HG03442 (cell line): ENCODE data around the gene EAPP.
"Not testable (repeated sequence)": the region's sequence is repeated elsewhere in the genome, so short reads cannot be mapped to it uniquely, and the experiment has no call there.

Experiments
- ATAC-seq: cut with Tn5 transposase; IDR thresholded peaks from one replicate; pipeline ENCODE4 v1.9.1; 2021; ENCODE audit warnings: mild to moderate bottlenecking, moderate library complexity; ENCODE audit not compliant: unreplicated experiment

The EAPP gene

DNA sequence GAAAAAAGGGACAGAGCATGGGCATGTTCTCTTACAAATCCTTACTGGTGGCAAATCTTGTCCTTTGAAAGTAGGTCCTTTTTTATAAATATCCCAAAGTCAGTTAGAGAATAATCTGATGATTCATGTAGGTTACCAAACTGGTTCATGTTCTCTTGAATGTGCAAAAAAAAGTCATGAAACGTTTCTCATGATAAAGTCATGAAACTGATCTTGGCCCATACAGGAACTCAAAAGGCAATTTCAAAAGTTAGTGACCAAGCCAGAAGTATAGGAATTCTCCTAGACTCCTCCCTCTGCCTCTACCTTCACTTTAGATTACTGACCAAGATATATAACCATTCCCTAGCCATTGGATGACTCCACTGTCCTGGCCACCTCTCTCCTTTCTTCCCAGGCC lies 50.2 kb downstream of the EAPP start:
- no peak for ATAC-seq

GRCh38 chr14:34488528-34488927 lies 51.0 kb downstream of the EAPP start:
- no peak for ATAC-seq

DNA sequence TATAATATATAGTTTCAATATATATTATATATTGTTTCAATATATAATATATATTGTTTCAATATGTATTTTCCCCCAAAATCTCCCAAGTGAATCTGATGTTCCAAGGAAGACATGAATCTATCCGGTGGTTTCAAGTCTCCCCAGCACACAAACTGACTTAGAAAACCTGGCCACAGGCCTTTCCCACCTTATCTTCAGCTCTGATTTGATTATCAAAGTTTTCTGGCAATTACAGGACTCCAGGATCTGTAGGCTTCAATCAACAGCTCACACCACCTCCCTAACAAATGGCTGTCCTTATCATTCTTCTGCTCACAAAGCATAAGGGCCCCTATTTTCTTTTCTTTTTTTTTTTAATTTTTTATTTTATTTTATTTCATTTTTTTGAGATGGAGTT lies 54.8 kb downstream of the EAPP start:
- ATAC-seq = no peak

DNA sequence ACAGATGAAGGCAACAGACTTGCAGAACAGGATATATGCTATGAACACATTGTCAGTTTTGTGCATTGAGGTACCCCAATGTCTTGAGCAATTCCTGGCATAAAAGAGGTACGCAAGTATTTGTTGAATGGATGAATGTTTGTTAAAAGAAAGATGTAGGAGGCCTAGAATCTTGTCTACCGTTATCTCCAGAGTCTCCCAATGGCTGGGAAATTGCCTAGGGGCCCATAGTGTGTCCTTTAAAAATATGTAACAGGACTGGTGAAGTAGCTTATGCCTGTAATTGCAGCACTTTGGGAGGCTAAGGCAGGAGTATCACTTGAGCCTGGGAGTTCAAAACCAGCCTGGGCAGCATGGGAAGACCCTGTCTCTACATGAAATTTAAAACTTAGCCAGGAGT lies 57.0 kb downstream of the EAPP start:
- ATAC-seq = no peak

GRCh38 chr14:34479694-34480093 lies 59.8 kb downstream of the EAPP start:
- ATAC-seq = no peak

DNA sequence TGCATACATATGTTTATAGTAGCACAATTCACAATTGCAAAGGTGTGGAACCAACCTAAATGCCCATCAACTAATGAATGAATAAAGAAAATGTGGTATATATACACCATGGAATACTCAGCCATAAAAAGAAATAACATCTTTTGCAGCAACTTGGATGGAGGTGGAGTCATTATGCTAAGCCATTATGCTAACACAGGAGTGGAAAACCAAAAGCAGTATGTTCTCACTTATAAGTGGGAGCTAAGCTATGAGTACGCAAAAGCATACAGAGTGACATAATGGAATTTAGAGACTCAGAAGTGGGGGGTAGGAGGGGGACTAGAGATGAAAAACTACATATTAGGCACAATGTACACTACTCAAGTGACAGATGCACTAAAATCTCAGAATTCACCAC lies 61.2 kb downstream of the EAPP start:
- no peak for ATAC-seq

- not testable (repeated sequence) for ATAC-seq
These were observed 63.5 kb downstream of the EAPP start for GRCh38 chr14:34476036-34476435.

- ATAC-seq = no peak
These were observed 64.3 kb downstream of the EAPP start for GRCh38 chr14:34475163-34475562.

DNA sequence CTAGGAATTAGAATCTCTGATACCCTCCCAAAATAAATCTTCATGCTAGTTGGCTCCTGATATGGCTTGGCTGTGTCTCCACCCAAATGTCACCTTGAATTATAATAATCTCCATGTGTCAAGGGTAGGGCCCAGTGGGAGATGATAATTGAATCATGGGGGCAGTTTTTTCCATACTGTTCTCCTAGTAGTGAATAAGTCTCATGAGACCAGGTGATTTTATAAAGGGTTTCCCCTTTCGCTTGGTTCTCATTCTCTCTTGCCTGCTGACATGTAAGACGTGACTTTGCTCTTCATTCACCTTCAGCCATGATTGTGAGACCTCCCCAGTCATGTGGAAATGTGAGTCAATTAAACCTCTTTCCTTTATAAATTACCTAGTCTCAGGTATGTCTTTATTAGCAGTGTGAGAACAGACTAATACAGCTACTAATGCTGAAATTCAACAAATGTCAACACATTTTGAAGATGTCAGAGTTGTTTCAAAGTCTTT lies 65.3 kb downstream of the EAPP start:
- no peak for ATAC-seq

- ATAC-seq = no peak
These were observed 66.7 kb downstream of the EAPP start for GRCh38 chr14:34472706-34473279.

- ATAC-seq = no peak
These were observed 69.2 kb downstream of the EAPP start for GRCh38 chr14:34470319-34470718.

DNA sequence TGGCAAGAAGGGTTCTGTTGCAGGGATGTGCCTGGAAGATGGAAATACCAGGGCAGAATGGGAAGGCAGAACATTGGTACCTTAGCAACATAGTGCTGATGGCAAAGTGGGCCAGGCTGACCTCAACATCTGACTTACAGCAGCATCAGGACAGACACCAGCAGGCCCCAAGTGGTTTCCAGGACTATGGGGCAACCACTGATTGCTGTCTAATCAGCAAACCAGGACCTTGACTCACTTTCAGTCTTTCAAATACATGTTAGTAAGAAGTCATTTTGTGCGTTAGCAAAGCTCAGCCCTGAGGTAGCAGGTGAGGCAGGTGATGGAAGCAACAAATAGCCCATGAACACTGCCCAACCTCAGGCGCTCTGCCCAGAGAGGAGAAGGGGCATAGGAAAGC lies 72.8 kb downstream of the EAPP start:
- no peak for ATAC-seq
